Kidney (tissue), 14 donors: ENCODE data around the gene STEAP2. TPM values are rescaled to one million over a fixed set of nuclear protein-coding genes. Genes with fewer than 3 reads are reported as not detected.

Source experiments
- DNase-seq, 5 donors: peaks; one replicate each; pipeline ENCODE4 v3.0.0-alpha.2; 2013 to 2020
- FAIRE-seq: peaks from 2 replicates; lab custom pipeline; 2012; peaks lifted over from hg19 to GRCh38; lab: Jason Lieb, UNC
- H3K27ac ChIP-seq, 2 donors: one replicate each; pipeline ENCODE4 v1.7.0; 2013; ENCODE audit warnings: low read depth in 2 of 2, low read length in 2 of 2, inconsistent platforms in 1 of 2
- H3K27me3 ChIP-seq: one replicate; pipeline ENCODE4 v1.7.1; 2013; ENCODE audit warnings: low read length, inconsistent platforms; ENCODE audit not compliant: control insufficient read depth, insufficient read depth
- H3K36me3 ChIP-seq, 3 donors: one replicate each; pipeline versions ENCODE4 v1.7.0 to v1.7.1; 2013; ENCODE audit warnings: low read length in 3 of 3, control low read depth in 1 of 3, inconsistent platforms in 1 of 3; ENCODE audit not compliant: insufficient read depth in 3 of 3, control insufficient read depth in 2 of 3
- H3K4me1 ChIP-seq, 3 donors: one replicate each; pipeline versions ENCODE4 v1.7.0 to v1.7.1; 2013; ENCODE audit warnings: low read length in 3 of 3, inconsistent platforms in 1 of 3, low read depth in 1 of 3; ENCODE audit not compliant: control insufficient read depth in 2 of 3, insufficient read depth in 2 of 3
- H3K4me3 ChIP-seq, 3 donors: one replicate each; pipeline versions ENCODE4 v1.7.0 to v1.8.1; 2013; ENCODE audit warnings: low read length in 3 of 3, control low read depth in 1 of 3, inconsistent platforms in 1 of 3
- H3K9ac ChIP-seq, 3 donors: one replicate each; pipeline versions ENCODE4 v1.7.0 to v1.7.1; 2013; ENCODE audit warnings: low read length in 3 of 3, control low read depth in 1 of 3, inconsistent platforms in 1 of 3
- H3K9me3 ChIP-seq, 3 donors: one replicate each; pipeline versions ENCODE4 v1.7.0 to v1.7.1; 2013; ENCODE audit warnings: low read length in 3 of 3, control low read depth in 1 of 3, inconsistent platforms in 1 of 3; ENCODE audit not compliant: control insufficient read depth in 2 of 3, insufficient read depth in 1 of 3
- intact Hi-C: fragments of 100-400 bp; cut with DNase I; formaldehyde crosslinking; loops from one replicate; pipeline ENCODE4 v1.11.1; 2022
- polyA plus RNA-seq: library from polyadenylated mRNA; stranded (reverse); fragments of 350-450 nt; fragmentation: Illumina TruSeq; extraction: RNeasy Lipid Tissue Mini Kit (QIAGEN cat#74804); gene quantifications from one replicate; pipeline ENCODE4 v1.2.3, GENCODE V29; 2014; ENCODE audit warnings: low read depth, low replicate concordance; ENCODE audit not compliant: insufficient read depth
- total RNA-seq: library from RNA; stranded (reverse); fragmentation: NEBNext Ultra II Directional; extraction: Animal tissue kit (Norgen Biotek cat#: 25700); gene quantifications from one replicate; pipeline ENCODE4 v1.2.1, GENCODE V29; 2021
- TF ChIP-seq, protein P1 (sequence below): IDR thresholded peaks from 3 replicates; pipeline ENCODE4 v1.5.1; 2012; ENCODE audit warnings: mild to moderate bottlenecking, moderate library complexity, borderline replicate concordance; ENCODE audit not compliant: insufficient read depth; ENCODE audit errors: extremely low read depth
- donor health status: control.
- donor health status: control.
- donor health status: control.
- donor health status: control.
- donor health status: control.
- donor health status: DM: yes; HTN: yes; CAD: no.
- donor health status: Normal renal cell carcinoma (clear cell type).

The STEAP2 gene
- total and polyA plus RNA-seq, 2 donors from 2014 or later: 8.9 to 15.8 TPM

GRCh38 chr7:90236721-90237289 lies 25.3 kb downstream of the STEAP2 start:
- no peaks in the 10 kb centered on the region for H3K27me3 ChIP-seq
- FAIRE-seq: no peak

GRCh38 chr7:90238022-90238421 lies 26.5 kb downstream of the STEAP2 start:
- Histone ChIP-seq H3K9me3 (no peaks in the 10 kb centered on the region), H3K27ac (no peak overlapping the region), H3K27me3 (no peaks in the 10 kb centered on the region), H3K4me1 (no peaks in the 10 kb centered on the region), H3K36me3 (no peaks in the 10 kb centered on the region), H3K9ac (no peak overlapping the region), H3K4me3 (no peak overlapping the region)
- intact Hi-C loops: no loop called here
- TF ChIP-seq, protein P1, sequence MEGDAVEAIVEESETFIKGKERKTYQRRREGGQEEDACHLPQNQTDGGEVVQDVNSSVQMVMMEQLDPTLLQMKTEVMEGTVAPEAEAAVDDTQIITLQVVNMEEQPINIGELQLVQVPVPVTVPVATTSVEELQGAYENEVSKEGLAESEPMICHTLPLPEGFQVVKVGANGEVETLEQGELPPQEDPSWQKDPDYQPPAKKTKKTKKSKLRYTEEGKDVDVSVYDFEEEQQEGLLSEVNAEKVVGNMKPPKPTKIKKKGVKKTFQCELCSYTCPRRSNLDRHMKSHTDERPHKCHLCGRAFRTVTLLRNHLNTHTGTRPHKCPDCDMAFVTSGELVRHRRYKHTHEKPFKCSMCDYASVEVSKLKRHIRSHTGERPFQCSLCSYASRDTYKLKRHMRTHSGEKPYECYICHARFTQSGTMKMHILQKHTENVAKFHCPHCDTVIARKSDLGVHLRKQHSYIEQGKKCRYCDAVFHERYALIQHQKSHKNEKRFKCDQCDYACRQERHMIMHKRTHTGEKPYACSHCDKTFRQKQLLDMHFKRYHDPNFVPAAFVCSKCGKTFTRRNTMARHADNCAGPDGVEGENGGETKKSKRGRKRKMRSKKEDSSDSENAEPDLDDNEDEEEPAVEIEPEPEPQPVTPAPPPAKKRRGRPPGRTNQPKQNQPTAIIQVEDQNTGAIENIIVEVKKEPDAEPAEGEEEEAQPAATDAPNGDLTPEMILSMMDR: no peak
- no peak for DNase-seq
- no peak for FAIRE-seq

More at GRCh38 chr7:90236721-90237289, 25.3 kb downstream of the STEAP2 start:
- Histone ChIP-seq H3K4me1 (no peaks in the 10 kb centered on the region), H3K9me3 (no peaks in the 10 kb centered on the region), H3K4me3 (no peak overlapping the region), H3K9ac (no peak overlapping the region), H3K27ac (no peak overlapping the region), H3K36me3 (no peaks in the 10 kb centered on the region)
- no peak for DNase-seq
- intact Hi-C loops: no loop called here
- TF ChIP-seq, protein P1: no peak

- Histone ChIP-seq H3K36me3 (no peaks in the 10 kb centered on the region), H3K27ac (no peak overlapping the region), H3K27me3 (no peaks in the 10 kb centered on the region), H3K9me3 (no peaks in the 10 kb centered on the region), H3K4me3 (no peak overlapping the region), H3K9ac (no peak overlapping the region), H3K4me1 (no peaks in the 10 kb centered on the region)
- intact Hi-C loops: no loop called here
- DNase-seq: no peak
- FAIRE-seq: no peak
- TF ChIP-seq, protein P1: no peak
Measured at GRCh38 chr7:90238583-90238982, 27.0 kb downstream of the STEAP2 start.

GRCh38 chr7:90239050-90239449 lies 27.5 kb downstream of the STEAP2 start:
- no peak for DNase-seq
- Histone ChIP-seq H3K4me1 (no peaks in the 10 kb centered on the region), H3K9ac (no peak overlapping the region), H3K4me3 (no peak overlapping the region), H3K36me3 (no peaks in the 10 kb centered on the region), H3K9me3 (no peaks in the 10 kb centered on the region), H3K27ac (no peak overlapping the region), H3K27me3 (no peaks in the 10 kb centered on the region)
- TF ChIP-seq, protein P1: no peak
- intact Hi-C loops: no loop called here
- FAIRE-seq: no peak
